ENCODE data around the gene SOX21. TPM values are rescaled to one million over a fixed set of nuclear protein-coding genes. Genes with fewer than 3 reads are reported as not detected.

SOX21 gene
- total RNA-seq, 1 experiment from 2014 or later: not detected

GRCh38 chr13:94661406-94661805, 50.9 kb downstream of the SOX21 start:
- no peak for ATAC-seq
- Histone ChIP-seq H3K9ac (ENCODE audit: low read length) (no peak overlapping the region), H3K4me1 (ENCODE audit: control insufficient read depth in 1 of 2, insufficient read depth in 2 of 2, low read length in 2 of 2) (no peaks in the 10 kb centered on the region), H2AFZ (ENCODE audit: low read depth, low read length, poor library complexity, severe bottlenecking) (no peak overlapping the region), H3K4me3 (replicated peaks in 1 of 2; ENCODE audit: low read depth in 1 of 2, low read length in 2 of 2) (no peak overlapping the region), H3K27ac (ENCODE audit: low read depth, low read length) (no peak overlapping the region), H3K9me3 (ENCODE audit: control insufficient read depth in 1 of 2, insufficient read depth in 1 of 2, low read depth in 1 of 2, low read length in 2 of 2) (no peaks in the 10 kb centered on the region), H3K4me2 (ENCODE audit: low read length) (no peak overlapping the region), H3K36me3 (ENCODE audit: control insufficient read depth in 1 of 2, insufficient read depth in 2 of 2, low read length in 2 of 2) (no peaks in the 10 kb centered on the region), H3K27me3 (ENCODE audit: insufficient read depth, low read length) (peaks cover 56% of the 10 kb centered on the region), H3K79me2 (ENCODE audit: insufficient read depth, low read length) (no peaks in the 10 kb centered on the region), H4K20me1 (ENCODE audit: insufficient read depth) (no peaks in the 10 kb centered on the region), H3K9me2 (ENCODE audit: insufficient read depth) (no peaks in the 10 kb centered on the region)
- no TSS peak for BruUV-seq (replicated peaks)
- TF ChIP-seq ZFX (IDR thresholded peaks at IDR 0.05): no peak
- no peak for TF ChIP-seq ATF3 (IDR thresholded peaks at IDR 0.05)
- no peak for TF ChIP-seq ELF1 (IDR thresholded peaks at IDR 0.05; ENCODE audit: borderline replicate concordance, low read depth)
- no peak for TF ChIP-seq JUND (IDR thresholded peaks at IDR 0.05)
- no peak for TF ChIP-seq POLR2A (IDR thresholded peaks at IDR 0.05; ENCODE audit: borderline replicate concordance, extremely low read depth, insufficient read depth, insufficient read length)
- TF ChIP-seq POLR2AphosphoS5 (IDR thresholded peaks at IDR 0.05; ENCODE audit: low read depth, low read length): no peak
- no peak for TF ChIP-seq FOSL1 (IDR thresholded peaks at IDR 0.05; ENCODE audit: low read depth)
- TF ChIP-seq REST (IDR thresholded peaks at IDR 0.05; ENCODE audit: low read depth): no peak
- no peak for TF ChIP-seq YY1 (IDR thresholded peaks at IDR 0.05; ENCODE audit: extremely low read depth, insufficient replicate concordance, low read depth, low read length)
- no peak for TF ChIP-seq EZH2phosphoT487 (IDR thresholded peaks at IDR 0.05; ENCODE audit: borderline replicate concordance)
- TF ChIP-seq SP1 (IDR thresholded peaks at IDR 0.05; ENCODE audit: low read depth): no peak
- TF ChIP-seq TCF7L2 (IDR thresholded peaks at IDR 0.05; ENCODE audit: borderline replicate concordance, extremely low read depth, insufficient read depth, insufficient read length): no peak
- TF ChIP-seq EGR1 (IDR thresholded peaks at IDR 0.05; ENCODE audit: low read depth): no peak
- no peak for TF ChIP-seq CTCF (IDR thresholded peaks at IDR 0.05 in 2 of 3, conservative IDR thresholded peaks at IDR 0.05 in 1 of 3; ENCODE audit: borderline replicate concordance in 1 of 3, insufficient read depth in 1 of 3, low read depth in 2 of 3, low read length in 2 of 3)
- no peak for TF ChIP-seq RAD21 (IDR thresholded peaks at IDR 0.05; ENCODE audit: low read depth)
- TF ChIP-seq CEBPB (IDR thresholded peaks at IDR 0.05; ENCODE audit: low read depth): no peak
- TF ChIP-seq ZNF274 (IDR thresholded peaks at IDR 0.05; ENCODE audit: low read depth, low read length): no peak
- no peak for TF ChIP-seq ZBTB33 (IDR thresholded peaks at IDR 0.05; ENCODE audit: extremely low read depth, insufficient replicate concordance, low read length)
- TF ChIP-seq EZH2 (IDR thresholded peaks at IDR 0.05): no peak
- no peak for TF ChIP-seq SRF (IDR thresholded peaks at IDR 0.05; ENCODE audit: low read depth)
- ChIA-PET CTCF (interaction anchor here (0.7 to 1.7 kb wide), 3 partner anchors 11 to 41 kb away, joined by 3 to 7 read pairs (median 7); no protein-coding TSS in a partner anchor), RAD21 (ENCODE audit: low non-redundant PET in 1 of 2, low total read pairs in 2 of 2, uncharacterized antibody in 2 of 2, unreplicated experiment in 2 of 2) (no interaction called here), POLR2A (no interaction called here)
- intact Hi-C loops (cut with micrococcal nuclease): no loop called here
- DNase-seq (ENCODE audit: low read depth, low spot score): no peak

Measured in HCT116 (cell line).